Measurements from ENCODE around the gene STXBP5.

The STXBP5 gene

DNA sequence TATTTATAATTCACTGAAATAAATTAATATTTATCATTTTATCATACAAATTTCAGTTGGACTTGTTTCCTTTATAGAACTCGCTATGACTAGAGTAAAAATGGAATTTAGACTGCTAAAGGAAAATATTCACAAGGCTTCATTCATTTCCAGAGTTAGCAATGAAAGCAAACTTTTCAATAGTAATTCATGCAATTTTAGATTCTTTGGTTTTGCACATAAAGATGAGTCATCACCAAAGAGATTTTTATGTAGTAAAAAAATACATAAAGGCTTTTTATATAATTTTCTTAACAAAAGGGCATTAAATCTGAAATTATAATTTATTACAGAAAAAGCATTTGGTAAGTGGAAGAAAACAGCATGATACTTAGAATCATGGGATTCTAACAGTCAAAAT, 37.2 kb upstream of the STXBP5 start:
- TF ChIP-seq, protein P1, sequence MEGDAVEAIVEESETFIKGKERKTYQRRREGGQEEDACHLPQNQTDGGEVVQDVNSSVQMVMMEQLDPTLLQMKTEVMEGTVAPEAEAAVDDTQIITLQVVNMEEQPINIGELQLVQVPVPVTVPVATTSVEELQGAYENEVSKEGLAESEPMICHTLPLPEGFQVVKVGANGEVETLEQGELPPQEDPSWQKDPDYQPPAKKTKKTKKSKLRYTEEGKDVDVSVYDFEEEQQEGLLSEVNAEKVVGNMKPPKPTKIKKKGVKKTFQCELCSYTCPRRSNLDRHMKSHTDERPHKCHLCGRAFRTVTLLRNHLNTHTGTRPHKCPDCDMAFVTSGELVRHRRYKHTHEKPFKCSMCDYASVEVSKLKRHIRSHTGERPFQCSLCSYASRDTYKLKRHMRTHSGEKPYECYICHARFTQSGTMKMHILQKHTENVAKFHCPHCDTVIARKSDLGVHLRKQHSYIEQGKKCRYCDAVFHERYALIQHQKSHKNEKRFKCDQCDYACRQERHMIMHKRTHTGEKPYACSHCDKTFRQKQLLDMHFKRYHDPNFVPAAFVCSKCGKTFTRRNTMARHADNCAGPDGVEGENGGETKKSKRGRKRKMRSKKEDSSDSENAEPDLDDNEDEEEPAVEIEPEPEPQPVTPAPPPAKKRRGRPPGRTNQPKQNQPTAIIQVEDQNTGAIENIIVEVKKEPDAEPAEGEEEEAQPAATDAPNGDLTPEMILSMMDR (IDR thresholded peaks at IDR 0.05; ENCODE audit: insufficient read depth, low read depth, low read length, missing control alignments), result no peak
- no peak overlapping the region for H3K4me3 ChIP-seq (ENCODE audit: low read length)
- no peak for DNase-seq (ENCODE audit: low read depth)

DNA sequence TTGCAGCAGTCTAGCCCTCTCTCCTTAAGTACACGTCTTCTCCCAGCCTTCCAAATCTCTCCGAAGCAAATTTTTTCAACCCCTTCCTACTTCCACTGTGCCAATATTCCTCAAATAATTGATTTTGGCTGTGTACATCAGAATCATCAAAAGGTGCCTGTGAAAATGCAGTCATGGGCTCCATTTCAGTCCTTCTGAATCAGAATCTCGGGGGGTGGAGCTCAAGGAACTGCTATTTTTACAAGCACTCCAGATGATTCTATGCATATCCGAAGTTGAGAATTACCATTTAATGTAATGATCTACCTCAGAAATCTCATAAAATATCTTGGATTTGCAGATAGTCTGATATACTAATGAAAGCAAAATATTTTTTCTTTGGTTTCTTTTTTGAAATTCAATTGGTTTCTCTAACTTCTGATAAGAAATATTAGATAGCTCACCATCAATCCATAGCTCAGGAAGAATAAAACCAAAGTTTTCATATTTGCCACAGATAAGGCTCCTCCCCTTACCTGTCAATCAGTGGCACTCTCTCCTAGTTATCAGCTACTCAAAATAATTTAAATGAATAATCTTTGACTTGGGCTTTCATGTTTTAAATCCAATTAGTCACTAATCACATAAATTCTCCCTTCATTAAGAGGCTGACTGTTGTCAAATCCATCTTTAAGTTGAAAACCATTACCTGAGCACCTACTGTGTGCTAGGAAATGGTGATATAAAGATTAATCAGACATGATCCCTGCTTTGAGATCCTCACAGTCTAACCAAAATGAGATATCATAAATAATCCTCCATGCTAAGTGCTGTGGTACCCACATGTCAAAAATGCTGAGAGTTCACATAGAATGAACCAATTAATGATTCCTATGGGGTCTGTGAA, 36.4 kb upstream of the STXBP5 start:
- TF ChIP-seq, protein P1 (IDR thresholded peaks at IDR 0.05; ENCODE audit: insufficient read depth, low read depth, low read length, missing control alignments), result no peak
- H3K4me3 ChIP-seq (ENCODE audit: low read length), result no peak overlapping the region
- DNase-seq (ENCODE audit: low read depth), result no peak

DNA sequence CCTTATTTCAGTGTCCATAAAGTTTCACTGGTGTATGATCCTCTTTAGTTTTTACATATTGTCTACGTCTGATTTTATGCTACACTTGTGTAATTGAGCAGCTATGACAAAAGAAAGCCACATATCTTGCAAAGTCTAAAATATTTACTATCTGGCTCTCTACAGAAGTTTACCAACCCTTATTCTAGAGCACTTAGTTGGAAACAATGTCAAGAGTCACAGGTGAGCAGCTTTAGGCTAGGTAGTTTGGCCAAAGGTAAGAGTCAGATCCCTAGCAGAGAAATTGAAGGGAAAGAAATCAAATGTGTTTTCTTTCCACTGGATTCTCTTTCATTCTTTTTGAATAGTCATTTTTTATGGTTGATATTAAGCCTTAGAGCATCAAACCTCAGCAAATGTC, 34.7 kb upstream of the STXBP5 start:
- TF ChIP-seq, protein P1 (IDR thresholded peaks at IDR 0.05; ENCODE audit: insufficient read depth, low read depth, low read length, missing control alignments), result no peak
- DNase-seq (ENCODE audit: low read depth), result no peak
- H3K4me3 ChIP-seq (ENCODE audit: low read length), result no peak overlapping the region

DNA sequence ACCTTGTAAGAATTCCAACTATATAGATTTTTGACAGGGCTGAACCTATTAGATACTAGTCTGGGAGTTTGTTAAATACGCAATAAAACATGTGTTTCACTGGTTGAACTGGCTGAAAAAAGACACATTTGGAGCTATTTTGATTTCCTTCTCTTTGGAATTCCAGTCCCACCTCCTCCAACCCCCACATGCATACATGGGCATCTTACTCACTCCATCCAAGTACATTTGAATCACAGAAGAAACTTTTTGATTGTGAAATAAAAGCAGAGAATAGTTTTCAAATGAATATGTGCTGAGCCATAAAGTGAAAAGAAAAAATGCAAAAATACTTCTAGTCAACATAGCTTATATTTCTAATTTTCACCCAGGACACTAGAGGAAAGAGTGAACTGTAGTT, 33.9 kb upstream of the STXBP5 start:
- no peak overlapping the region for H3K4me3 ChIP-seq (ENCODE audit: low read length)
- DNase-seq (ENCODE audit: low read depth), result peak; percentile 86
- TF ChIP-seq, protein P1 (IDR thresholded peaks at IDR 0.05; ENCODE audit: insufficient read depth, low read depth, low read length, missing control alignments), result no peak

DNA sequence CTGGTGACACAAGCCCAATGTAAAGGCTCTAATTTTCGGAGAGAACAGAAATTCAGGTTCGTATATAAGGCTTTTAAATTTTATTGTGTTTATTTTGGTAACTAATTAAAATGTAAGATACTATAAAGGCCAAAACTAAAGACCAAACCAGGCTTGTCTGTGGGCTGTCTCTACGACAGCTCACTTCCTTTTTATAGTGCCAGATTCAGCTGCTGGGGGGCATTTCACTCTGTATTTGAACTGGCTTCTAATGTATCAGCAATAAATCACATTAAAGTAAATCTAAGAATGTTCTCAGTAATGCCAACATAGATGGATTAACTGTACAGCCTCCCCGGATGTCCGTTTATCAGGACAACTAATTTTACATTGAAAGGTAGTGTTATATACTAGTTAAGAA, 31.1 kb upstream of the STXBP5 start:
- no peak overlapping the region for H3K4me3 ChIP-seq (ENCODE audit: low read length)
- no peak for DNase-seq (ENCODE audit: low read depth)
- TF ChIP-seq, protein P1 (IDR thresholded peaks at IDR 0.05; ENCODE audit: insufficient read depth, low read depth, low read length, missing control alignments), result no peak

DNA sequence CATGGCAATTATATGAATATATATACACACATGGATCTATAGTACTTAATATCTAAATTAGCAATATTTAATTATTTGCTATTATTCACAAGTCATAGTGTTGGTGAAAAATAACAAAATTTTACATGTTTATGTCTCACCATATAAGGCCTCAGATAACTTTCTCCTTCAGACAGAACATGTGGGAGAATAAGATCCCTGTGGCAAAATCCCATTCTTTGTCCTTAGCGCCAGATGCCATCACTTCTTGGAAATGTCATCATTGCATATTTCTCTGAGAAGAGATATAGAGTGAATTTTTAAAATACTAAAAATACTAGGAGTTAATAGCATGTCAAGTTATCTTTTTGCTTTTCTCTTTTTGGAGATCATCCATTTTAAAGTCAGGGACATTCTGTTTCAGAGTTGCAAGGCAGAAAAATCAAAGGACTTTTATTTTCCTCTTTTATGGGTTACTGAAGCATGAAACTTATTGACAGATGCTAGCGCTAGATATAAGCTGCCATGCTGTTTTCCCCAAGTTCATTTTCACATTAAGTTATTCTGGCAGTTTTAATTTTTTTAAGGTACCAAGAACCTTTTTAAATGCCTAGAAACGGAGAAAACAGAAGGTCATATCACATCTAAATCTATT, 30.4 kb upstream of the STXBP5 start:
- TF ChIP-seq, protein P1 (IDR thresholded peaks at IDR 0.05; ENCODE audit: insufficient read depth, low read depth, low read length, missing control alignments), result no peak
- DNase-seq (ENCODE audit: low read depth), result no peak
- no peak overlapping the region for H3K4me3 ChIP-seq (ENCODE audit: low read length)
